ENCODE data around the gene CCNJ. TPM values are rescaled to one million over a fixed set of nuclear protein-coding genes. Genes with fewer than 3 reads are reported as not detected.

The CCNJ gene
- polyA plus RNA-seq, 1 experiment: 4.4 TPM

GRCh38 chr10:96061232-96061631, 17.8 kb downstream of the CCNJ start:
- ChIA-PET POLR2A (no interaction called here), CTCF (interaction anchor here (1.2 to 1.7 kb wide), 2 partner anchors 9 to 44 kb away, joined by 3 to 5 read pairs; no protein-coding TSS in a partner anchor)

GRCh38 chr10:96072674-96073073, 29.3 kb downstream of the CCNJ start:
- Histone ChIP-seq H3K27me3 (ENCODE audit: control insufficient read depth, insufficient read depth, low read length) (no peaks in the 10 kb centered on the region), H3K4me3 (ENCODE audit: low read depth, low read length) (no peak overlapping the region), H3K36me3 (ENCODE audit: control insufficient read depth, insufficient read depth, low read length) (no peaks in the 10 kb centered on the region)
- DNase-seq (ENCODE audit: low read depth): no peak
- ChIA-PET POLR2A (no interaction called here), CTCF (no interaction called here)
- no peak for TF ChIP-seq CTCF (IDR thresholded peaks at IDR 0.05; ENCODE audit: insufficient read depth, low read depth, low read length)

More at GRCh38 chr10:96061232-96061631, 17.8 kb downstream of the CCNJ start:
- Histone ChIP-seq H3K4me3 (ENCODE audit: low read depth, low read length) (no peak overlapping the region), H3K36me3 (ENCODE audit: control insufficient read depth, insufficient read depth, low read length) (peaks cover 9% of the 10 kb centered on the region), H3K27me3 (ENCODE audit: control insufficient read depth, insufficient read depth, low read length) (no peaks in the 10 kb centered on the region)
- no peak for TF ChIP-seq CTCF (IDR thresholded peaks at IDR 0.05; ENCODE audit: insufficient read depth, low read depth, low read length)
- no peak for DNase-seq (ENCODE audit: low read depth)

GRCh38 chr10:96073722-96074121, 30.3 kb downstream of the CCNJ start:
- Histone ChIP-seq H3K4me3 (ENCODE audit: low read depth, low read length) (no peak overlapping the region), H3K27me3 (ENCODE audit: control insufficient read depth, insufficient read depth, low read length) (no peaks in the 10 kb centered on the region), H3K36me3 (ENCODE audit: control insufficient read depth, insufficient read depth, low read length) (no peaks in the 10 kb centered on the region)
- POLR2A ChIA-PET: no interaction called here
- no peak for TF ChIP-seq CTCF (IDR thresholded peaks at IDR 0.05; ENCODE audit: insufficient read depth, low read depth, low read length)
- no peak for DNase-seq (ENCODE audit: low read depth)
- CTCF ChIA-PET: interaction anchor here (1.6 kb wide), 1 partner anchor 9 kb away, joined by 3 read pairs; no protein-coding TSS in a partner anchor

- DNase-seq (ENCODE audit: low read depth): no peak
- ChIA-PET POLR2A (no interaction called here), CTCF (interaction anchor here (1.6 kb wide), 1 partner anchor 8 kb away, joined by 3 read pairs; no protein-coding TSS in a partner anchor)
- Histone ChIP-seq H3K36me3 (ENCODE audit: control insufficient read depth, insufficient read depth, low read length) (no peaks in the 10 kb centered on the region), H3K27me3 (ENCODE audit: control insufficient read depth, insufficient read depth, low read length) (no peaks in the 10 kb centered on the region), H3K4me3 (ENCODE audit: low read depth, low read length) (no peak overlapping the region)
- no peak for TF ChIP-seq CTCF (IDR thresholded peaks at IDR 0.05; ENCODE audit: insufficient read depth, low read depth, low read length)
Measured at GRCh38 chr10:96074776-96075175, 31.4 kb downstream of the CCNJ start.

GRCh38 chr10:96075977-96076376, 32.6 kb downstream of the CCNJ start:
- no peak for TF ChIP-seq CTCF (IDR thresholded peaks at IDR 0.05; ENCODE audit: insufficient read depth, low read depth, low read length)
- H3K27me3 ChIP-seq (ENCODE audit: control insufficient read depth, insufficient read depth, low read length): no peaks in the 10 kb centered on the region
- DNase-seq (ENCODE audit: low read depth): no peak
- ChIA-PET POLR2A (no interaction called here), CTCF (no interaction called here)
- no peak overlapping the region for H3K4me3 ChIP-seq (ENCODE audit: low read depth, low read length)
- no peaks in the 10 kb centered on the region for H3K36me3 ChIP-seq (ENCODE audit: control insufficient read depth, insufficient read depth, low read length)

Measured in BJ (cell line).